Endothelial cell of umbilical vein (primary cell): Measurements from ENCODE around the gene CCNY. TPM values are rescaled to one million over a fixed set of nuclear protein-coding genes. Genes with fewer than 3 reads are reported as not detected.

ENCODE experiments used
- BruUV-seq: library from RNA; stranded (reverse); fragments of 400-500 nt; replicated peaks from 2 replicates; lab custom pipeline; 2021; lab: Mats Ljungman, UMichigan
- CTCF ChIA-PET: fragments of 300-600, 350-600 bp; sonication (Branson Sonifier 250); formaldehyde crosslinking; loops from one replicate; lab custom pipeline; 2021; ENCODE audit warnings: antibody characterized with exemption, inconsistent platforms; lab: Charles Lee
- POLR2A ChIA-PET: fragments of 300-600, 350-600 bp; sonication (Branson Sonifier 250); formaldehyde crosslinking; loops from one replicate; lab custom pipeline; 2021; ENCODE audit warnings: antibody characterized with exemption, inconsistent platforms; lab: Charles Lee
- DNase-seq: peaks from one replicate; pipeline ENCODE4 v3.0.0-alpha.2; 2011; ENCODE audit warnings: low read depth, low spot score
- FAIRE-seq: peaks from 2 replicates; lab custom pipeline; 2011; peaks lifted over from hg19 to GRCh38; lab: Jason Lieb, UNC
- H2AFZ ChIP-seq: 2 replicates; pipeline ENCODE4 v1.6.0; 2012; ENCODE audit warnings: low read depth, low read length, control low read depth, inconsistent platforms
- H3K27ac ChIP-seq: 2 replicates; pipeline ENCODE4 v1.5.1; 2011; ENCODE audit warnings: low read depth, mild to moderate bottlenecking, control low read depth, low read length, moderate library complexity; ENCODE audit not compliant: insufficient read depth
- H3K27me3 ChIP-seq, 2 experiments: 2 replicates each; pipeline versions ENCODE4 v1.6.0 to v1.6.1; 2011; ENCODE audit warnings: low read length in 2 of 2, mixed read lengths in 1 of 2; ENCODE audit not compliant: control insufficient read depth in 2 of 2, insufficient read depth in 2 of 2
- H3K36me3 ChIP-seq, 2 experiments: 2 replicates in 1 of 2; 3 replicates in 1 of 2; pipeline ENCODE4 v1.5.1; 2011; ENCODE audit warnings: low read length in 2 of 2, mild to moderate bottlenecking in 1 of 2, moderate library complexity in 1 of 2; ENCODE audit not compliant: control insufficient read depth in 2 of 2, insufficient read depth in 2 of 2; ENCODE audit errors: extremely low read depth in 1 of 2
- H3K4me1 ChIP-seq: 3 replicates; pipeline ENCODE4 v1.5.1; 2011; ENCODE audit warnings: mild to moderate bottlenecking, low read length; ENCODE audit not compliant: control insufficient read depth, insufficient read depth; ENCODE audit errors: extremely low read depth
- H3K4me2 ChIP-seq: 2 replicates; pipeline ENCODE4 v1.6.1; 2011; ENCODE audit warnings: low read length, control low read depth, mixed read lengths; ENCODE audit not compliant: insufficient read depth
- H3K4me3 ChIP-seq, 3 experiments: fragments of 200-600 bp in 1 of 3; sonication (generic), shearing (Covaris generic) in 1 of 3; replicated peaks in 1 of 3; 2 replicates each; pipeline ENCODE4 v1.5.1; 2011 to 2016; ENCODE audit warnings: control low read depth in 3 of 3, low read length in 3 of 3, mild to moderate bottlenecking in 2 of 3, inconsistent platforms in 1 of 3, low read depth in 1 of 3, moderate library complexity in 1 of 3; ENCODE audit not compliant: insufficient read depth in 1 of 3
- H3K79me2 ChIP-seq: 2 replicates; pipeline ENCODE4 v1.6.0; 2012; ENCODE audit warnings: low read length, inconsistent platforms; ENCODE audit not compliant: control insufficient read depth, insufficient read depth
- H3K9ac ChIP-seq: replicated peaks from 2 replicates; pipeline ENCODE3; 2011; ENCODE audit warnings: low read length, control low read depth; ENCODE audit not compliant: insufficient read depth; ENCODE audit errors: extremely low read depth
- H3K9me1 ChIP-seq: replicated peaks from 3 replicates; pipeline ENCODE4 v1.6.0; 2011; ENCODE audit warnings: mild to moderate bottlenecking, low read length; ENCODE audit not compliant: control insufficient read depth, insufficient read depth; ENCODE audit errors: extremely low read depth
- H3K9me3 ChIP-seq: replicated peaks from 2 replicates; pipeline ENCODE4 v1.5.1; 2012; ENCODE audit warnings: low read length, inconsistent platforms; ENCODE audit not compliant: control insufficient read depth, insufficient read depth
- H4K20me1 ChIP-seq: replicated peaks from 2 replicates; pipeline ENCODE3; 2011; ENCODE audit warnings: mild to moderate bottlenecking, low read length; ENCODE audit not compliant: control insufficient read depth, insufficient read depth; ENCODE audit errors: extremely low read depth
- CTCF ChIP-seq, 2 donors: IDR thresholded peaks; 1 replicate in 1 of 2; 2 replicates in 1 of 2; pipeline ENCODE4 v1.5.1; 2011; ENCODE audit warnings: low read length in 2 of 2, mild to moderate bottlenecking in 2 of 2, moderate library complexity in 2 of 2, control low read depth in 1 of 2, inconsistent platforms in 1 of 2, low read depth in 1 of 2; ENCODE audit not compliant: insufficient read depth in 1 of 2; ENCODE audit errors: extremely low read depth in 1 of 2
- MAX ChIP-seq: IDR thresholded peaks from 2 replicates; pipeline ENCODE4 v1.6.1; 2011; ENCODE audit not compliant: insufficient read depth, insufficient read length
- dilution Hi-C: fragments of 300-500 bp; cut with MboI; formaldehyde crosslinking; loops from one replicate; pipeline ENCODE4 v1.15.0; 2019; ENCODE audit warnings: low sequenced_read_pairs; ENCODE audit not compliant: extremely low pct_ligation_motif_present
- intact Hi-C: fragments of 100-400 bp; cut with micrococcal nuclease; formaldehyde crosslinking; loops from one replicate; pipeline ENCODE4 v1.10.0; 2022
- polyA plus RNA-seq, 4 experiments: library from polyadenylated mRNA; depleted of rRNA in 3 of 4; stranded (reverse) in 3 of 4; unstranded in 1 of 4; fragments of >200 nt; gene quantifications; 2 replicates each; pipeline versions ENCODE4 v1.2.1 to v1.2.3, GENCODE V29; 2011 to 2012; ENCODE audit warnings: missing spikeins in 1 of 4
- total RNA-seq: library from RNA; stranded (reverse); gene quantifications from 2 replicates; pipeline ENCODE4 v1.2.3, GENCODE V29; 2021

Gene CCNY
- total and polyA plus RNA-seq, 2 donors (not counting 3 experiments of a cell fraction or from before 2014, with no cell fraction given), result 61.5 to 107 TPM

GRCh38 chr10:35613597-35614226, 277.4 kb downstream of the CCNY start:
- CTCF ChIA-PET, result interaction anchor here (0.6 to 6.1 kb wide), 44 partner anchors 9 to 1276 kb away, joined by 3 to 210 read pairs (median 5); no protein-coding TSS in a partner anchor
- POLR2A ChIA-PET, result no interaction called here
- no TSS peak for BruUV-seq

More at GRCh38 chr10:35613597-35614226, 277.4 kb downstream of the CCNY start:
- TF ChIP-seq MAX (no peak), CTCF (IDR thresholded peaks at IDR 0.05; ENCODE audit: extremely low read depth in 1 of 2, insufficient read depth in 1 of 2, low read depth in 1 of 2, low read length in 2 of 2) (peak; percentile 30 to 46)
- peak; percentile 68 for FAIRE-seq
- H3K9ac ChIP-seq, result no peak overlapping the region
- H3K4me3 ChIP-seq, result no peak overlapping the region
- dilution Hi-C loops, result no loop called here
- peak; percentile 44 for DNase-seq
- H3K4me1 ChIP-seq, result no peaks in the 10 kb centered on the region
- H3K36me3 ChIP-seq, result no peaks in the 10 kb centered on the region
- H3K9me3 ChIP-seq, result no peaks in the 10 kb centered on the region
- H3K4me2 ChIP-seq, result no peak overlapping the region
- H3K9me1 ChIP-seq, result no peaks in the 10 kb centered on the region
- H2AFZ ChIP-seq, result no peak overlapping the region
- no peaks in the 10 kb centered on the region for H3K79me2 ChIP-seq
- H4K20me1 ChIP-seq, result no peaks in the 10 kb centered on the region
- H3K27me3 ChIP-seq, result peaks cover 19 to 22% of the 10 kb centered on the region in 2 experiments
- H3K27ac ChIP-seq, result no peak overlapping the region
- intact Hi-C loops, result no loop called here
